Epithelial cell of esophagus (primary cell): Measurements from ENCODE around the gene WBP1L.

ENCODE experiments used
- DNase-seq: peaks from one replicate; pipeline ENCODE4 v3.0.0; 2010; ENCODE audit warnings: low read depth
- H3K4me3 ChIP-seq: 2 replicates; pipeline ENCODE4 v1.5.1; 2011; ENCODE audit warnings: mild to moderate bottlenecking, low read length, control low read depth
- TF ChIP-seq, protein P1 (sequence below): IDR thresholded peaks from 2 replicates; pipeline ENCODE4 v1.5.1; 2011; ENCODE audit warnings: low read depth, mild to moderate bottlenecking, low read length, control low read depth, inconsistent platforms; ENCODE audit not compliant: insufficient read depth; ENCODE audit errors: missing control alignments

The WBP1L gene

DNA sequence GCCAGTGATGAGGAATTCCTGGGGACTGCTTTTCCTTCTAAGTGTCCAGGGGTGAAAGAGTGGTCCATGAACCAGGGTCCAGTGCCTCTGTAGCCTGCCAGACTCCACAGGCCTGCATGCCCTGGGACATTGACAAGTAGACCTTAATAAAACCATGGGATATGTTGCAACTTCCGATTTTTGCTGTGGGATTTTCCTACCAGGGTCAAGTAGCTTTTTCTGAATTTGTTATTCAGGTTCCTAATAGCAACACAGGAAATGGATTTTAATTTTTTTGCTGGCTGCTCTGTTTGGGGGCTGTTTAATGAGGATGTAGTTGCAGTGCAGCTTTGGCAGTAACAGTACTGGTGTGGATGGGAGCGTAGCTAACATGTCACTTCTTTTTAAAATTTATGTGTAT lies 42.1 kb downstream of the WBP1L start:
- TF ChIP-seq, protein P1, sequence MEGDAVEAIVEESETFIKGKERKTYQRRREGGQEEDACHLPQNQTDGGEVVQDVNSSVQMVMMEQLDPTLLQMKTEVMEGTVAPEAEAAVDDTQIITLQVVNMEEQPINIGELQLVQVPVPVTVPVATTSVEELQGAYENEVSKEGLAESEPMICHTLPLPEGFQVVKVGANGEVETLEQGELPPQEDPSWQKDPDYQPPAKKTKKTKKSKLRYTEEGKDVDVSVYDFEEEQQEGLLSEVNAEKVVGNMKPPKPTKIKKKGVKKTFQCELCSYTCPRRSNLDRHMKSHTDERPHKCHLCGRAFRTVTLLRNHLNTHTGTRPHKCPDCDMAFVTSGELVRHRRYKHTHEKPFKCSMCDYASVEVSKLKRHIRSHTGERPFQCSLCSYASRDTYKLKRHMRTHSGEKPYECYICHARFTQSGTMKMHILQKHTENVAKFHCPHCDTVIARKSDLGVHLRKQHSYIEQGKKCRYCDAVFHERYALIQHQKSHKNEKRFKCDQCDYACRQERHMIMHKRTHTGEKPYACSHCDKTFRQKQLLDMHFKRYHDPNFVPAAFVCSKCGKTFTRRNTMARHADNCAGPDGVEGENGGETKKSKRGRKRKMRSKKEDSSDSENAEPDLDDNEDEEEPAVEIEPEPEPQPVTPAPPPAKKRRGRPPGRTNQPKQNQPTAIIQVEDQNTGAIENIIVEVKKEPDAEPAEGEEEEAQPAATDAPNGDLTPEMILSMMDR = no peak
- DNase-seq = no peak
- H3K4me3 ChIP-seq = no peak overlapping the region

DNA sequence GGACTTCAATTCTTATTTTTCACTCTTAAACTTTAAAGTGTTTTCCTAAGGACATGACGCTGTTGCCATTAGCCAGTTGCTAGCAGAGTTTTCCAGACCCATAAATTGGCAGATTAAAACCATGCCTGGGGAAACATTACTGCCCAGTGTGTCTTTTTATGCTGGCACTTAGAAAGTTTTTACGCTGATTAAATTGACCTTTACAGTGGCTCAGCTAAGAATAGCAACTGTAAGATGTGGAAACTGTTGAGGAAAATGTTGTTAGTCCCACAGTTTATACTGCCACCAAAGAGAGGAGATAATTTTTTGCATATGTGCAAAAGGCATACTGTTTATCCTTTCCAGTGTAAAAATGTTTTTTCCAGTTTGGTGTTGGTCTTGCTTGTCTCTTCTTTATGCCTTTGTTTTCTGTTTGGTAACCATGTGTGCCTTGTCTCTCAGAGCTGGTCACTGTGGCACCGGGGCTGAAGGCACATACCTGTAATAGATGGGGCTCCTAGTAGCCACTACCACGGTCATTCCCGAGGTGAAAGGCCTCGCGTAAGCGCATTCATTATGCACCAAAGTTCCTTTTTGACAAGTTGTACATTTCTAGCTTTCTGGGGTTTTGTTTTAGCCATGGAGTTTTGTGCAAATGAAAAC lies 48.1 kb downstream of the WBP1L start:
- H3K4me3 ChIP-seq = no peak overlapping the region
- TF ChIP-seq, protein P1 = no peak
- DNase-seq = no peak

DNA sequence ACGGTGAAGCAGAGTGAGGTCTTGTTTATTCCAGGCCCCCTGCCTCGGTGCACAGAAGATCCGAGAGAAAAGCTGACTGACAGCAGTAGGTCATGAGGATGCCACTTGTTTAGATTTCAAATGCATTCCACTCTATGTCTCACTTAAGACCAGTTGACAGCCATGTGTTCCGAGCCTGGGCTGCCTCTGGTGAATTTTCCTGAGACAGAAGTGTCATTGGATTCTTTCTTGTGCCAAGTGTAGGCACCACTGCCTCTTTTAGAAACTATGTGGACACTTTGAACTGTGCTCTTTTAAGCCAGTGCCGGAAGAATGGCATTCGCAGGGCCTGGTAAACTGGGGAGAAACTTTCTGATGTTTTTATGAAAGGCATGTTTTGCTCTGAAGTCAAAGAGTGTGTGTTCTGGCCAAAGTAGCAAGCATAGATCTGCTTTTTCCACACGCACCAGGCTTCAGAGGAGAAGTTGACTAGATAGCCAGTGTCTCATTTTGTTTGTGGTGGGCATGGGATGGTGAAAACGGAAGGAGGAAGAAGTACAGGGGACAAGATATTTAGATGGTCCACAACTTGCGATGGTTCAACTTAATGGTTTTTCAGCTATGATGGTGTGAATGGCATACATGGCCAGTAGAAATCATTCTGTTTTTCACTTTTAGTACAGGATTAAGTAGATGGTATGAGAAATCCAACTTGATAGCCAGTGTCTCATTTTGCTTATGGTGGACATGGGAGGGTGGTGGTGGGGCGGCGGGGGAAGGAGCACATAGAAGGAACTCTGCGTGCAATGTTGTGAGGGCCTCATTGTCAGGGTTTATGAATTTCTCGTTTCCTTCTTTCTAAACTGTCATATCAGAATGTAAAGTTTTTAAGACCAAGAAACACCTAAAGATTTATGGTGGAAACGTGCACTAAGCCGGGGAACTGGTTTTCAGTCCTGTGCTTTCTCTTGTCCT lies 52.0 kb downstream of the WBP1L start:
- H3K4me3 ChIP-seq = no peak overlapping the region
- no peak for DNase-seq
- TF ChIP-seq, protein P1 = no peak

DNA sequence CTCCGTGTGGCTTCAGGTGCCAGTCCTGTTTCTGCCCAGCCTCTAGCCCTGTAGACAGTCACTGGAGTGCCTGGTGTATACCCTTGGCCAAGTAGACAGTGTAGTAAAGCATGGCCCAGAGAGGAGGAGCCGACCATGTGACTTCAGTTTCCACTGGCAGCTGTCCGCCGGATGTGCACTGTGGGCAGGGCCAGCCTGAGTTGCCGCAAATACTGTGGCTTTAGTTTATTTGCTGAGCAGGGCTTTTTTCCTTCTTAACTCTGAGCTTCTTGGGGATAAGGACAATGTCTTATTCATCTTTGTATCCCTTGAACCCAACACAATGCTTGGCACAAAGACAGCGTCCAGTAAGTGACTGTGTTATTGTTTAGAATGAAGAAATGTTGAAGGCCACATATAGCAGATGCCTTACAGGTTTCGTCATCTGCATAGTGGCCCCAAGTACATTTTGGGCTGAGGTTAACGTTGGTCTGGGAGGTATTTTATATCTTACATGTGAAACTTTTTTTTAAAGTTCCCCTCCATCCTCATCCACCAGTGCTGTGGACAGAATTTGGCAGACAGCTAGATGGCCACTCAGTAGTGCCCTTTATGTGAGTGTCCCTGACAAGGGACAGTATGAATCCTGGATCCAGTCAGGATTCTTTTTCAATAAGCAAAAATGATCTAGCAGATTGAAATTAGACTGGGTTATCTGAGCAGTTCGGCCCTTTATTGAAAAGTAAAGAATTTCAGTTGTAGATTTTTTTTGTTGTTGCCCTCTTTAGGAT lies 52.8 kb downstream of the WBP1L start:
- H3K4me3 ChIP-seq = no peak overlapping the region
- DNase-seq = no peak
- TF ChIP-seq, protein P1 = no peak

DNA sequence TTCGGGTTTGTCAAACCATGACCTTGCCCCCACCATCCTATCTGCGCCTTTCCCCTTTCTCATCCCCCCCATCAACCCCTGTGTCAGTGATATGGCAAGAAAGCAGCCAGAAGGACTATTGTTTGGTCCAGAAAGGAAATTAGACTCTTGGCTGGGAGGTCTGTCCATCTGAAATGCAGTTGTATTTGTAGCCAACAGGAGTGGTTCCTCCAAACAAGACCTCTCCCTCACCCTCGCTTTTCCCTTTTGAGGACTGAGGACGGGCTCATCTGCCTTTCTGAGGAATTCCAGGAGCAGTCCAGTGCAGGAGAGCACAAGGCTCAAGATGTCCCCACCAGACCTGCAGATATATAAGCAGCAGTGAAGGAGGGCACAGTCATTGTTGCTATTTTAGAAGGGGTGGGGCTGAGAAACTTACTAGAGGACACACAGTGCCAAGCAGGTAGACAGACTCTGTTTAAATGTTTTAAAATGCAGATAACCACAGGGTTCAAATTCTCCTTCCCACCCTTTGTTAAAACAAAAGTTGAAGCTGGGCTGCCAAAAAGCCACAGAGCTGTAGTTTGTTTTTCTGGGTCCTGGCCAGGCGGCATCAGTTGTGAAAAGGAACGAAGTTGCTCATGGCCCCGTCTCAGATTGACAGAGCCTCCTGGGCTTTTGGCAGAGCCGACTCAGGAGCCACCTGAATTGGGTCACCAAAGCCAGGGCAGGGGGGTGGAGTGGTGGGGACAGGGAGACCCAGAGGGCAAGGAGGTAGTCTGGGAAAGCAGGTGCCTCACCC lies 56.1 kb downstream of the WBP1L start:
- no peak overlapping the region for H3K4me3 ChIP-seq
- TF ChIP-seq, protein P1 = no peak
- no peak for DNase-seq

DNA sequence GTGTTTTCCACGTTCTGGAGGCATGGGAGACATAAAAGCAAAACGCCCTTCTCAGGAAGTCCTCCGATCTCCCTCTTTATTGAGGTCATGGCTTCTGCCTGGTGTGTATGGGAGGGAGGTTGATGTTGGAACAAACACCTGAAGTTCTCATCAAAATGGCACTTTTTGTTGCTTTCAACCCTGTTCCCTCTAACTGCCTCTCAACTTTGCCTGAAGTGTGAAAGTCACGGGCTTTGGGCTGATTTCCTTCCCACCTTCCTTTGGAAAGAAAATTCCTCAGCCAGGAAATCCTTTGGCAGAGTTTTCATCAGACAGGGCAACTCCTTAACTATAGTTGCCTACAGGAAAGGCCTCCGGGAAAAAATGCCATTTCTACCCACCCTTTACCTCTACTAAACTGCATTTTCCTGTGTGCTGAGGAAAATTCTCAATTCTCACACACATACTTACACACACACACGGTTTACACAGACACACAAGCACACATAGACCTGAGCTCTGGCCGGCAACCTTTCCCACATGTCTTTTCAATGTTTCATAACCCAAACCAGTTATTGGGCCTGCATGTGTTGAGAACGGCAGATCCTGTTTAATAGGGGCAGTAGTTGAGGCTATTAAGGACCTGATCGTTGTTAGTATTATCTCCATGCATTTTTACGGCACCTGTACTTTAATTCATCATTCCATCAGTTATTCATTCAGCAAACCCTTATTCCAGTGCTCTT lies 57.0 kb downstream of the WBP1L start:
- TF ChIP-seq, protein P1 = no peak
- DNase-seq = no peak
- H3K4me3 ChIP-seq = no peak overlapping the region
